Panc1 (cell line): ENCODE measurements around the gene A2M.

ENCODE experiments used
- TF ChIP-seq, protein P1 (sequence below): fragments of 450-650 bp; IDR thresholded peaks from 2 replicates; pipeline ENCODE4 v1.5.1; 2017; ENCODE audit warnings: mild to moderate bottlenecking
- TF ChIP-seq, protein P2 (sequence below), 2 experiments: IDR thresholded peaks; 2 replicates each; pipeline ENCODE4 v1.6.1; 2011 to 2012; ENCODE audit warnings: low read depth in 2 of 2, control low read depth in 1 of 2, low read length in 1 of 2, mild to moderate bottlenecking in 1 of 2, moderate library complexity in 1 of 2; ENCODE audit not compliant: insufficient read depth in 1 of 2

DNA sequence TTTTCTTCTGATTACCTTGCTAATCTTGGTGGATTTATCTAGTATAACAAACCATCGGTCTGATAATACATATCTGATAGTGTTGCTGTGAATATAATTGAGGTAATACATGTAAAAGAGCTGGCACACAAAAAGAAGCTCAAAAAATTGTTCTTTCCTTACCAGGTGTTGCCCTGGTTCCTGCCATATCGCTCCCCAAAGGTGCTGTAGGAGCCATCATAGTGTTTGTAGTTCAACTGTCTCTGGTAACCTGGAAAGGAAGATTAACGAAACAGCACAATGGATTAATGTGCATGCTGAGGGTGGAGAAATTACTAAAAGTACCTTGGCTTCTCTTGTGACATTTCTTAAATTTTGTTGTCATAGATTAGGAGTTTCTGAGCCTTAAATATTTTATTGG is 36.6 kb downstream of the A2M start:
- TF ChIP-seq, protein P1, sequence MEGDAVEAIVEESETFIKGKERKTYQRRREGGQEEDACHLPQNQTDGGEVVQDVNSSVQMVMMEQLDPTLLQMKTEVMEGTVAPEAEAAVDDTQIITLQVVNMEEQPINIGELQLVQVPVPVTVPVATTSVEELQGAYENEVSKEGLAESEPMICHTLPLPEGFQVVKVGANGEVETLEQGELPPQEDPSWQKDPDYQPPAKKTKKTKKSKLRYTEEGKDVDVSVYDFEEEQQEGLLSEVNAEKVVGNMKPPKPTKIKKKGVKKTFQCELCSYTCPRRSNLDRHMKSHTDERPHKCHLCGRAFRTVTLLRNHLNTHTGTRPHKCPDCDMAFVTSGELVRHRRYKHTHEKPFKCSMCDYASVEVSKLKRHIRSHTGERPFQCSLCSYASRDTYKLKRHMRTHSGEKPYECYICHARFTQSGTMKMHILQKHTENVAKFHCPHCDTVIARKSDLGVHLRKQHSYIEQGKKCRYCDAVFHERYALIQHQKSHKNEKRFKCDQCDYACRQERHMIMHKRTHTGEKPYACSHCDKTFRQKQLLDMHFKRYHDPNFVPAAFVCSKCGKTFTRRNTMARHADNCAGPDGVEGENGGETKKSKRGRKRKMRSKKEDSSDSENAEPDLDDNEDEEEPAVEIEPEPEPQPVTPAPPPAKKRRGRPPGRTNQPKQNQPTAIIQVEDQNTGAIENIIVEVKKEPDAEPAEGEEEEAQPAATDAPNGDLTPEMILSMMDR, result no peak
- TF ChIP-seq, protein P2, sequence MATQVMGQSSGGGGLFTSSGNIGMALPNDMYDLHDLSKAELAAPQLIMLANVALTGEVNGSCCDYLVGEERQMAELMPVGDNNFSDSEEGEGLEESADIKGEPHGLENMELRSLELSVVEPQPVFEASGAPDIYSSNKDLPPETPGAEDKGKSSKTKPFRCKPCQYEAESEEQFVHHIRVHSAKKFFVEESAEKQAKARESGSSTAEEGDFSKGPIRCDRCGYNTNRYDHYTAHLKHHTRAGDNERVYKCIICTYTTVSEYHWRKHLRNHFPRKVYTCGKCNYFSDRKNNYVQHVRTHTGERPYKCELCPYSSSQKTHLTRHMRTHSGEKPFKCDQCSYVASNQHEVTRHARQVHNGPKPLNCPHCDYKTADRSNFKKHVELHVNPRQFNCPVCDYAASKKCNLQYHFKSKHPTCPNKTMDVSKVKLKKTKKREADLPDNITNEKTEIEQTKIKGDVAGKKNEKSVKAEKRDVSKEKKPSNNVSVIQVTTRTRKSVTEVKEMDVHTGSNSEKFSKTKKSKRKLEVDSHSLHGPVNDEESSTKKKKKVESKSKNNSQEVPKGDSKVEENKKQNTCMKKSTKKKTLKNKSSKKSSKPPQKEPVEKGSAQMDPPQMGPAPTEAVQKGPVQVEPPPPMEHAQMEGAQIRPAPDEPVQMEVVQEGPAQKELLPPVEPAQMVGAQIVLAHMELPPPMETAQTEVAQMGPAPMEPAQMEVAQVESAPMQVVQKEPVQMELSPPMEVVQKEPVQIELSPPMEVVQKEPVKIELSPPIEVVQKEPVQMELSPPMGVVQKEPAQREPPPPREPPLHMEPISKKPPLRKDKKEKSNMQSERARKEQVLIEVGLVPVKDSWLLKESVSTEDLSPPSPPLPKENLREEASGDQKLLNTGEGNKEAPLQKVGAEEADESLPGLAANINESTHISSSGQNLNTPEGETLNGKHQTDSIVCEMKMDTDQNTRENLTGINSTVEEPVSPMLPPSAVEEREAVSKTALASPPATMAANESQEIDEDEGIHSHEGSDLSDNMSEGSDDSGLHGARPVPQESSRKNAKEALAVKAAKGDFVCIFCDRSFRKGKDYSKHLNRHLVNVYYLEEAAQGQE (IDR thresholded peaks at IDR 0.05; ENCODE audit: insufficient read depth in 1 of 2, low read depth in 2 of 2, low read length in 1 of 2), result no peak
